GM12878 (cell line): Measurements from ENCODE around the gene NPAS2.

Source experiments
- EED ChIP-seq: sonication (generic); IDR thresholded peaks from 2 replicates; pipeline ENCODE4 v1.6.1; 2016; ENCODE audit warnings: antibody characterized with exemption, low read depth
- EP300 ChIP-seq, 2 experiments: fragments of 150-350 bp in 1 of 2; IDR thresholded peaks; 2 replicates each; pipeline ENCODE4 v1.6.1; 2011 to 2012; ENCODE audit warnings: low read depth in 2 of 2, low read length in 2 of 2, borderline replicate concordance in 1 of 2, improper control_type of control experiment in 1 of 2, inconsistent platforms in 1 of 2; ENCODE audit not compliant: control insufficient read depth in 1 of 2
- EZH2 ChIP-seq: IDR thresholded peaks from 2 replicates; pipeline ENCODE4 v1.6.1; 2012; ENCODE audit warnings: low read depth, mild to moderate bottlenecking, control low read depth, inconsistent platforms, low read length, borderline replicate concordance; ENCODE audit not compliant: control insufficient read depth
- FOXM1 ChIP-seq: IDR thresholded peaks from 2 replicates; pipeline ENCODE4 v1.6.1; 2012; ENCODE audit warnings: low read depth, mild to moderate bottlenecking, inconsistent platforms, low read length, moderate library complexity
- HDAC2 ChIP-seq: fragments of 200-600 bp; sonication (generic); IDR thresholded peaks from 2 replicates; pipeline ENCODE4 v1.6.1; 2017
- MXI1 ChIP-seq: fragments of 150-350 bp; IDR thresholded peaks from 2 replicates; pipeline ENCODE4 v1.6.1; 2011; ENCODE audit warnings: low read depth, mild to moderate bottlenecking, inconsistent platforms, low read length, improper control_type of control experiment
- RAD21 ChIP-seq: IDR thresholded peaks from 2 replicates; pipeline ENCODE4 v1.6.1; 2011; ENCODE audit warnings: mild to moderate bottlenecking, low read depth, low read length, moderate library complexity; ENCODE audit not compliant: insufficient read depth
- SIN3A ChIP-seq: IDR thresholded peaks from 2 replicates; pipeline ENCODE4 v1.6.1; 2012; ENCODE audit warnings: low read depth, low read length, improper control_type of control experiment
- SREBF2 ChIP-seq: IDR thresholded peaks from 2 replicates; pipeline ENCODE4 v1.6.1; 2012; ENCODE audit warnings: mild to moderate bottlenecking, low read length
- TCF12 ChIP-seq: IDR thresholded peaks from 2 replicates; pipeline ENCODE4 v1.6.1; 2011; ENCODE audit warnings: low read depth, mild to moderate bottlenecking, low read length
- TF ChIP-seq, protein P1 (sequence below), 3 experiments: IDR thresholded peaks in 2 of 3; conservative IDR thresholded peaks in 1 of 3; 2 replicates each; pipeline ENCODE4 v1.5.1; 2011; ENCODE audit warnings: low read depth in 3 of 3, low read length in 3 of 3, mild to moderate bottlenecking in 3 of 3, control low read depth in 2 of 3, moderate library complexity in 2 of 3, inconsistent platforms in 1 of 3, mixed read lengths in 1 of 3; ENCODE audit not compliant: control insufficient read depth in 2 of 3, insufficient read depth in 1 of 3; ENCODE audit errors: extremely low read depth in 1 of 3

DNA sequence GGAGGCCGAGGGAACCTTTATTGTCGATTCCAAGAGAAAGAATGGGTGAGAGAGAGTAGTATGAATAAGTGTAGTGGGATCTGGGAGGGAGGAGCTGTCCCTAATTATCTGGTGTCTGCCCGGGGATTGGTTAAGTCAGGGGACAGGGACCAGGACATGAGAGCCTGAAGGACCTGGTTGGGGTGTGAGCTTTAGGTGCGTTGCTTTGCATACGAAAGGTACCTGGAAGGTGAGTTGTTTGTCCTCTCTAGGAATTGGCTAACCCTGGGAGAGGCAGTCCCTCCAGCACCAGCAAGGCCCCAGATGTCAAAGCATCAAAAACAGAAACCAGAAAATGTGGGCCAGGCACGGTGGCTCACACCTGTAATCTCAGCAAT is 134.1 kb downstream of the NPAS2 start:
- TF ChIP-seq HDAC2 (no peak), MXI1 (no peak), EZH2 (no peak), SREBF2 (no peak), FOXM1 (no peak), EED (no peak), TCF12 (no peak), SIN3A (no peak), EP300 (IDR thresholded peaks at IDR 0.05; ENCODE audit: borderline replicate concordance in 1 of 2, control insufficient read depth in 1 of 2, low read depth in 2 of 2, low read length in 2 of 2) (no peak), RAD21 (no peak)
- TF ChIP-seq, protein P1, sequence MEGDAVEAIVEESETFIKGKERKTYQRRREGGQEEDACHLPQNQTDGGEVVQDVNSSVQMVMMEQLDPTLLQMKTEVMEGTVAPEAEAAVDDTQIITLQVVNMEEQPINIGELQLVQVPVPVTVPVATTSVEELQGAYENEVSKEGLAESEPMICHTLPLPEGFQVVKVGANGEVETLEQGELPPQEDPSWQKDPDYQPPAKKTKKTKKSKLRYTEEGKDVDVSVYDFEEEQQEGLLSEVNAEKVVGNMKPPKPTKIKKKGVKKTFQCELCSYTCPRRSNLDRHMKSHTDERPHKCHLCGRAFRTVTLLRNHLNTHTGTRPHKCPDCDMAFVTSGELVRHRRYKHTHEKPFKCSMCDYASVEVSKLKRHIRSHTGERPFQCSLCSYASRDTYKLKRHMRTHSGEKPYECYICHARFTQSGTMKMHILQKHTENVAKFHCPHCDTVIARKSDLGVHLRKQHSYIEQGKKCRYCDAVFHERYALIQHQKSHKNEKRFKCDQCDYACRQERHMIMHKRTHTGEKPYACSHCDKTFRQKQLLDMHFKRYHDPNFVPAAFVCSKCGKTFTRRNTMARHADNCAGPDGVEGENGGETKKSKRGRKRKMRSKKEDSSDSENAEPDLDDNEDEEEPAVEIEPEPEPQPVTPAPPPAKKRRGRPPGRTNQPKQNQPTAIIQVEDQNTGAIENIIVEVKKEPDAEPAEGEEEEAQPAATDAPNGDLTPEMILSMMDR (IDR thresholded peaks at IDR 0.05 in 2 of 3, conservative IDR thresholded peaks at IDR 0.05 in 1 of 3; ENCODE audit: control insufficient read depth in 2 of 3, extremely low read depth in 1 of 3, insufficient read depth in 1 of 3, low read depth in 3 of 3, low read length in 3 of 3): no peak
